Endometrial microvascular endothelial cells (primary cell): Measurements from ENCODE around the gene TAF8. TPM values are rescaled to one million over a fixed set of nuclear protein-coding genes. Genes with fewer than 3 reads are reported as not detected.

Experiments used
- in situ Hi-C: cut with HindIII; loops from 2 replicates; pipeline ENCODE4 v1.10.0; 2017; ENCODE audit warnings: low sequenced_read_pairs, low pct_unique_long_range_greater_than_20kb; ENCODE audit errors: inconsistent ontology term
- total RNA-seq: library from RNA; depleted of rRNA; stranded (reverse); fragments of >200 nt; gene quantifications from one replicate; pipeline ENCODE4 v1.2.3, GENCODE V29; 2015; ENCODE audit errors: inconsistent ontology term

Gene TAF8
- total RNA-seq, 1 donor from 2014 or later = 34.9 TPM

GRCh38 chr6:42086046-42087035 is 36.0 kb downstream of the TAF8 start:
- in situ Hi-C loops = no loop called here

DNA sequence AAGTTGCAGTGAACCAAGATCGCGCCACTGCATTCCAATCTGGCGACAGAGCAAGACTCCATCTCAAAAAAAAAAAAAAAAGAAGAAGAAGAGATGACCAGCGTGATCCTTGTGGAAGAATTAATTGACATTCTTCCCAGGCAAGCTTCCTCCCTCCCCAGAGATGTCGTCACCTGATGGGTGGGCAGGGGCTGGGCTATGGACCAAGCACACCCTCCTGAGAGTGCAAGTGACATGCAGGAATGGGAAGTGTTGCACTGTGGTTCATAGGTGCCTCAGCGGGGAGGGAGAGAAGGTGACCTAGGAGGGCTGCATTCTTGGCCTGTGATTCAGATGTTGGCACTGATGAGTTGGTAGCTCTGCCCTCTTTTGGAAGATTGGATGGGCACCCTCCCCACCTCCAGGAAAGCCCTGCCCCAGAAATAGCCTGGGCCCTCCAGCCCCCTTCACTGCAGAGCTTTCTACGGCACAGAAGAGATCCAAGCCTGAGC is 37.8 kb downstream of the TAF8 start:
- in situ Hi-C loops = no loop called here

DNA sequence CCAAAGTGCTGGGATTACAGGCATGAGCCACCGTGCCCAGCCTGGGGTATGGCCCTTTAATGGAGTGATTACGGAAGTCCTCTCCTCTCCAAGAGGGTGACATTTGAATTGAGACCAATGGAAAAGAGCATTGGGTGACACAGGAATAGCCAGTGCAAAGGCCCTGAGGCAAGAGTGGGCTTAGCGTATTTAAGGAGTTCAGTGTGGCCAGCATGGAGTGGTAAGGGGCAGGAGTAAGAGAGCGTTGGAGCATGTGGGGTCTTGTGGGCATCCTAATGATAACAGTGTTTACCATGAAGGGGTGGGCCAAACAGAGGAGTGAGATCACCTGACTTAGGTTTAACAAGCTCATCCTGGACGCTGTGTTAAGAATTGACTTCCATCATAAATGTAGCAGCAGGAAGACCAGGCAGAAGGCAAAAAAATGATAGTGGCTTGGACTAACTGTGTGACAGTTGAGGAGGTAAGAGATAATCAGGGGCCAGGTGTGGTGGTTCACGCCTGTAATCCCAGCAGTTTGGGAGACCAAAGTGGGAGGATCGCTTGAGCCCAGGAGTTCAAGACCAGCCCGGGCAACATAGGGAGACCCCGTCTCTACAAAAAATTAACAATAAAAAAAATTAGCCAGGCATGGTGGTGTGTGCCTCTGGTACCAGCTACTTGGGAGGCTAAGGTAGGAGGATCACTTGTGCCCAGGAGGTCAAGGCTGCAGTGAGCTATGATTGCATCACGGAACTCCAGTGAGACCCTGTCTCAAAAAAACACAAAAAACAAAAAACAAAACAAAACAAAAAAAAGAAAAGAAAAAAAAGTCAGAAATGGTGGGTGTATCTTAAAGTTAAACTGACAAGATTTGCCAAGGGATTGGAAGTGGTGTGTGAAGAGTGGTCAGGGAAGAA is 40.7 kb downstream of the TAF8 start:
- in situ Hi-C loops = no loop called here

- in situ Hi-C loops = no loop called here
Measured at GRCh38 chr6:42091718-42092023, 41.3 kb downstream of the TAF8 start.

GRCh38 chr6:42093582-42094329 is 43.4 kb downstream of the TAF8 start:
- in situ Hi-C loops = no loop called here

GRCh38 chr6:42095094-42095493 is 44.8 kb downstream of the TAF8 start:
- in situ Hi-C loops = no loop called here

DNA sequence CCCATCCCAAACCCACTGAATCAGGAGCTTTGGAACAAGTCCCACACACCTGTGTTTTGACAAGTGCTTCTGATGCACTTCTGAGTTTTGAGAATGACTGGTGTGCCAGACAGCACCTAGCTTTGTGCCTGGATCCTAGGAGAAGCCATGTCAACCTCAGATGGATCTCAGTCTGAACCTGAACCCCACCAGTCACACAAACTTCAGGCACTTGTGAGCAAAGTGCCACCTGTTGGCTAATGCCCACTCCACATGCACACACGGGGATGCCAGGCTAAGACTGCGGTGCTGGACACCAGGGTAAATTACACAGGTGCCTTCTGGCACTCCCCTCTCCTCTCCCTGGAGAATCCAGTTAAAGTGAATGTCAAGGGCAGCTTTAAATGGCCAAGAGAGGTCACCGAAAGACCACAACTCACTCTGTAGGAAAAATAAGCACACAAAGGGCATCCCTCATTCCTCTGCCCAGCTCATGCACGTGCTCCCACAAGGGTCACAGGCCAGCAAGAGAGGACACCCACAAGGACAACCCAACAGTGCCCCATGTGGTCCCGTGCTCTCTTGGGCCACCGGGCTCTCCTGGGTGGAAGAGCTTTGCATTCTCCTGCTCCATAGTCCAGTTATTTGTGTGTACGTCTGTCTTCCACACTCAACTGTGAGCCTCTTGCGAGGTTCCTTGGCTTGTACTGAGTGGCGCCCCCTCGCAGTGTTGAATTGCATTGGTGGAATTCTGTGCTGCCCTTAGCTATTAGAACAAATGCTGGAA is 45.6 kb downstream of the TAF8 start:
- in situ Hi-C loops = no loop called here

GRCh38 chr6:42099340-42100028 is 49.2 kb downstream of the TAF8 start:
- in situ Hi-C loops = no loop called here

- in situ Hi-C loops = no loop called here
Measured at GRCh38 chr6:42100029-42100901, 49.9 kb downstream of the TAF8 start.

DNA sequence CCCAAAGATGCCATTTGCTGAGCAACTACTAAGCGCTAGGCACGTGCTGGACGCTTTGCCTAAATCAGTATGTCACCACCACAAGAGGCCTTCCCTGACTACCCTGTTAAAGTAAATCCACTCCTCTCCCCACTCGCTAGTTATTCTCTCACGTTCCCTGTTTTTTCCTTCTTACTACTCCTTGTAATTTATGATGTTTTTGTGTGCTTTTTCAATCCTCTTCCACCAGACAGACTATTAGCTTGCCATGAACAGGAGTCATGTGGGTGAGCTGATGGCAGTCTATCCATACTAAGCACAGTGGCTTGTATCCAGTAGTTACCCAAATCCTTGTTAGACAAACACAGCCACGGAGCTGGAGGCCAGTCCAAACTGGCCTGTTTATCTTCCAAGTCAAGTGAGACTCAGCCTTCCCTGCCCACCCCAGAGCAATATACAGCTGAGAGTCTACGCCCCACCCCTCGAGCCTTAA is 50.9 kb downstream of the TAF8 start:
- in situ Hi-C loops = no loop called here

GRCh38 chr6:42103216-42103615 is 52.9 kb downstream of the TAF8 start:
- in situ Hi-C loops = no loop called here

DNA sequence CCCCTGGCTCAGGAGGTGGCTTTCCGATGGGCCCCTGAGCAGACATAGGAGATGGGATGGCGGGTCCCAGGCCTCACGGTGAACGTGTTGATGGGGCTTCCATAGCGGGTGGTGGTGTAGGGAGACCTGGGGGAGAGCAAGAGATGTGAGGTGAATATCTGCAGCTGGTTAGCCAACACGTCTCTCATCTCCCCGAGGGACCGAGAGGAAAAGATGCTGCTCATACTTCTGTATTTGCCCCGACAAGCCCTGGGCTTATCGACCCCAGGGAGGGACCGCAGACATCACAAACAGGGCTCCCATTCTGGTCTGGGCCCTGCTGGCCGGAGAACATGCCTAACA is 53.4 kb downstream of the TAF8 start:
- in situ Hi-C loops = no loop called here

DNA sequence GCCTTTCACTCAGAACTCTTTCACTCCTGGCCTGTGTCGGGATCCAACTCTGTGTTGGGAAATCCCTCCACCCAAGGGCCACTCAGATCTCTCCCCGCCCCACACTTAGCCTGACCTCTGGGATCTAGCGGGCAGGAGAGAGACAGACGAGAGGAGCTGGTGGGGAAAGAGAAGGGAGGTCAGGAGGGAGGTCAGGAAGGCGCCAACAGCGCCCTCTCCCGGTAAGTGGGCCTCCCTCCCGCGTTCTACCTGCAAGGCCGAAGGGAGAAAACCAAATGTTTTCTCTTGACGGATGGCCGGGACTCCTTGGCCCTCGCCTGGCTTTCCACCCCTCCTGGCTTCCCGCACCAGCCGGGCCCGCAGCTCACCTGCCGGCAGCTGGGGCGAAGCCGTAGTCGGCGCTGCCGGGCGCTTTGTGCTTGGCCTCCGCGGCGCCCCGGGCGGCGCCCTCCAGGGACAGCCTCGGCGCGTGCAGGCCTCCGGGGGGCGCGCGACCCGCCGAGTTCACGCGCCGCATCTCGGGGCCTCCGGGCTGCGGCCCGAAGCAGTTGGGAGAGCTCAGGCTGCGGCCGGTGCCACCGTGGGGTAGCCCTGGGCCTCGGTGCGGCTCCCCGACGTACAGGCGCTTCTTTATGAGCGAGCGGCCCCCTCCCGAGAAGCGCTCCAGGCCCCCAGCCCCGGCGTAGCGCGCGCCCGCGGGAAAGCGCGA is 53.9 kb downstream of the TAF8 start:
- in situ Hi-C loops = no loop called here

DNA sequence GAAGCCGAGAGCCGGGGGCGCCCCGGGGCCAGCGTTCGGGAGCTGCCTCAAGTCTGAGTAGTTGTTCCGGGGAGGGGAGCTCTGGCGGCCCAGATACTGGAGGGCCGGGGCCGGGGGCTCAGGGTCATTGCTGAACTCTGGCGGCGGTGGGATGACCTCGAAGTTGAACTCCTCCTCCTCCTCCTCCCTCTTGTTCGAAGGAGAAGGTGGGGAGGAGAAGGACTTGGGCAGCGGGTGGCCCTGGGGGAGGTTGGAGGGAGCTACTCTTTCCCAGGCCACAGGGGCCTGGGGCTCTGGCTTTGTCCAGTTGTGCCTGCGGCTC is 54.4 kb downstream of the TAF8 start:
- in situ Hi-C loops = no loop called here

- in situ Hi-C loops = no loop called here
Measured at GRCh38 chr6:42105156-42105648, 54.9 kb downstream of the TAF8 start.

GRCh38 chr6:42105709-42106108 is 55.4 kb downstream of the TAF8 start:
- in situ Hi-C loops = no loop called here
